ENCODE measurements around the gene ZEB1. TPM values are rescaled to one million over a fixed set of nuclear protein-coding genes. Genes with fewer than 3 reads are reported as not detected.

The ZEB1 gene
- total and polyA plus RNA-seq, 2 of the 4 experiments (the other 2 are of a cell fraction): 23.7 to 108 TPM

- Histone ChIP-seq H3K4me1 (ENCODE audit: control insufficient read depth, insufficient read depth, low read length) (peaks cover 9% of the 10 kb centered on the region), H3K14ac (replicated peaks; ENCODE audit: low read depth, low read length) (no peak overlapping the region; the same call in 1 of the 2 replicates), H2AK9ac (replicated peaks; ENCODE audit: low read depth, low read length, poor library complexity) (no peak overlapping the region), H3K27me3 (ENCODE audit: control insufficient read depth, insufficient read depth, low read length) (no peaks in the 10 kb centered on the region), H2BK15ac (ENCODE audit: low read depth, low read length) (no peak overlapping the region), H2AFZ (replicated peaks; ENCODE audit: low read length, poor library complexity) (no peak overlapping the region), H4K5ac (ENCODE audit: low read depth, low read length) (no peak overlapping the region), H3K79me1 (ENCODE audit: low read depth in 1 of 2, low read length in 2 of 2) (peaks cover 2 to 53% of the 10 kb centered on the region in 2 experiments; a peak in 3 of 4 replicates), H2BK120ac (ENCODE audit: low read depth, low read length) (no peak overlapping the region), H3K18ac (ENCODE audit: low read depth, low read length) (no peak overlapping the region), H3K4me2 (ENCODE audit: low read depth, low read length) (no peak overlapping the region), H3K23ac (ENCODE audit: low read depth, low read length) (no peak overlapping the region), H4K8ac (ENCODE audit: low read depth in 2 of 2, low read length in 2 of 2) (no peak overlapping the region; a peak in 1 of 4 replicates), H3K4ac (ENCODE audit: low read depth, low read length) (no peak overlapping the region), H3K4me3 (ENCODE audit: insufficient read depth, low read depth, low read length) (no peak overlapping the region), H3K9me1 (ENCODE audit: insufficient read depth, low read length) (peaks cover 2% of the 10 kb centered on the region; the same call in 1 of the 2 replicates), H4K20me1 (ENCODE audit: insufficient read depth, low read length) (peaks cover 93% of the 10 kb centered on the region), H3K56ac (ENCODE audit: extremely low read depth, insufficient read depth, low read length) (no peak overlapping the region), H3K36me3 (ENCODE audit: control insufficient read depth, insufficient read depth, low read length) (peaks cover 2% of the 10 kb centered on the region; the same call in 1 of the 2 replicates), H3K9ac (ENCODE audit: low read depth, low read length) (no peak overlapping the region), H2BK5ac (ENCODE audit: low read depth, low read length, poor library complexity, severe bottlenecking) (no peak overlapping the region), H3K27ac (ENCODE audit: insufficient read depth, low read length) (no peak overlapping the region), H4K91ac (ENCODE audit: insufficient read depth, low read depth, low read length) (no peak overlapping the region), H3K9me3 (ENCODE audit: control insufficient read depth, insufficient read depth, low read length) (peaks cover 3% of the 10 kb centered on the region; the same call in 1 of the 2 replicates), H2AK5ac (ENCODE audit: low read depth, low read length) (no peak overlapping the region), H2BK20ac (ENCODE audit: low read depth, low read length) (no peak overlapping the region)
- DNase-seq (no peak), ATAC-seq (ENCODE audit: low read depth) (no peak)
- intact Hi-C loops (cut with micrococcal nuclease) (no loop called here), dilution Hi-C loops (cut with HindIII; ENCODE audit: low sequenced_read_pairs, unreplicated experiment) (no loop called here), in situ Hi-C loops (cut with MboI; ENCODE audit: low sequenced_read_pairs) (no loop called here)
- WGBS, 2 experiments (ENCODE audit: extremely low coverage in 2 of 2, insufficient read length in 1 of 2): no CpG with 5 or more reads among the region's 1 CpG
- POLR2A ChIA-PET (ENCODE audit: unreplicated experiment): no interaction called here
- TF ChIP-seq CEBPB (IDR thresholded peaks at IDR 0.05; ENCODE audit: low read depth, low read length) (no peak), ELK1 (IDR thresholded peaks at IDR 0.05; ENCODE audit: borderline replicate concordance, low read depth, low read length) (no peak), SMC3 (IDR thresholded peaks at IDR 0.05; ENCODE audit: low read depth, low read length) (no peak), MXI1 (IDR thresholded peaks at IDR 0.05; ENCODE audit: borderline replicate concordance, low read depth, low read length) (no peak), NFE2L2 (IDR thresholded peaks at IDR 0.05; ENCODE audit: low read depth, low read length) (no peak), RCOR1 (IDR thresholded peaks at IDR 0.05; ENCODE audit: insufficient replicate concordance, low read length) (no peak), CHD1 (IDR thresholded peaks at IDR 0.05; ENCODE audit: low read depth, low read length) (no peak), FOS (IDR thresholded peaks at IDR 0.05; ENCODE audit: low read depth, low read length) (no peak), USF2 (IDR thresholded peaks at IDR 0.05; ENCODE audit: low read depth, low read length) (no peak), CTCF (conservative IDR thresholded peaks at IDR 0.05; ENCODE audit: low read depth, low read length) (no peak), MAZ (IDR thresholded peaks at IDR 0.05; ENCODE audit: borderline replicate concordance, low read depth, low read length) (no peak)
- no TSS peak for BruUV-seq (replicated peaks)
- CTCF ChIA-PET: no interaction called here
These were observed 31.9 kb downstream of the ZEB1 start for GRCh38 chr10:31350891-31351290.
